Measurements from ENCODE around the gene FUS.

FUS gene

GRCh38 chr16:31134625-31135534 lies 45.1 kb upstream of the FUS start (continued):
- TF ChIP-seq, protein P1, sequence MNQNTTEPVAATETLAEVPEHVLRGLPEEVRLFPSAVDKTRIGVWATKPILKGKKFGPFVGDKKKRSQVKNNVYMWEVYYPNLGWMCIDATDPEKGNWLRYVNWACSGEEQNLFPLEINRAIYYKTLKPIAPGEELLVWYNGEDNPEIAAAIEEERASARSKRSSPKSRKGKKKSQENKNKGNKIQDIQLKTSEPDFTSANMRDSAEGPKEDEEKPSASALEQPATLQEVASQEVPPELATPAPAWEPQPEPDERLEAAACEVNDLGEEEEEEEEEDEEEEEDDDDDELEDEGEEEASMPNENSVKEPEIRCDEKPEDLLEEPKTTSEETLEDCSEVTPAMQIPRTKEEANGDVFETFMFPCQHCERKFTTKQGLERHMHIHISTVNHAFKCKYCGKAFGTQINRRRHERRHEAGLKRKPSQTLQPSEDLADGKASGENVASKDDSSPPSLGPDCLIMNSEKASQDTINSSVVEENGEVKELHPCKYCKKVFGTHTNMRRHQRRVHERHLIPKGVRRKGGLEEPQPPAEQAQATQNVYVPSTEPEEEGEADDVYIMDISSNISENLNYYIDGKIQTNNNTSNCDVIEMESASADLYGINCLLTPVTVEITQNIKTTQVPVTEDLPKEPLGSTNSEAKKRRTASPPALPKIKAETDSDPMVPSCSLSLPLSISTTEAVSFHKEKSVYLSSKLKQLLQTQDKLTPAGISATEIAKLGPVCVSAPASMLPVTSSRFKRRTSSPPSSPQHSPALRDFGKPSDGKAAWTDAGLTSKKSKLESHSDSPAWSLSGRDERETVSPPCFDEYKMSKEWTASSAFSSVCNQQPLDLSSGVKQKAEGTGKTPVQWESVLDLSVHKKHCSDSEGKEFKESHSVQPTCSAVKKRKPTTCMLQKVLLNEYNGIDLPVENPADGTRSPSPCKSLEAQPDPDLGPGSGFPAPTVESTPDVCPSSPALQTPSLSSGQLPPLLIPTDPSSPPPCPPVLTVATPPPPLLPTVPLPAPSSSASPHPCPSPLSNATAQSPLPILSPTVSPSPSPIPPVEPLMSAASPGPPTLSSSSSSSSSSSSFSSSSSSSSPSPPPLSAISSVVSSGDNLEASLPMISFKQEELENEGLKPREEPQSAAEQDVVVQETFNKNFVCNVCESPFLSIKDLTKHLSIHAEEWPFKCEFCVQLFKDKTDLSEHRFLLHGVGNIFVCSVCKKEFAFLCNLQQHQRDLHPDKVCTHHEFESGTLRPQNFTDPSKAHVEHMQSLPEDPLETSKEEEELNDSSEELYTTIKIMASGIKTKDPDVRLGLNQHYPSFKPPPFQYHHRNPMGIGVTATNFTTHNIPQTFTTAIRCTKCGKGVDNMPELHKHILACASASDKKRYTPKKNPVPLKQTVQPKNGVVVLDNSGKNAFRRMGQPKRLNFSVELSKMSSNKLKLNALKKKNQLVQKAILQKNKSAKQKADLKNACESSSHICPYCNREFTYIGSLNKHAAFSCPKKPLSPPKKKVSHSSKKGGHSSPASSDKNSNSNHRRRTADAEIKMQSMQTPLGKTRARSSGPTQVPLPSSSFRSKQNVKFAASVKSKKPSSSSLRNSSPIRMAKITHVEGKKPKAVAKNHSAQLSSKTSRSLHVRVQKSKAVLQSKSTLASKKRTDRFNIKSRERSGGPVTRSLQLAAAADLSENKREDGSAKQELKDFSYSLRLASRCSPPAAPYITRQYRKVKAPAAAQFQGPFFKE (tag by site-specific recombination; IDR thresholded peaks at IDR 0.05; ENCODE audit: borderline replicate concordance): no peak
- TF ChIP-seq BCL6B (tag by site-specific recombination; IDR thresholded peaks at IDR 0.05): peak; percentile 47; the same call in 1 of the 2 replicates
- peak; percentile 94 for TF ChIP-seq ZBTB17 (tag by site-specific recombination; IDR thresholded peaks at IDR 0.05)
- TF ChIP-seq ZNF26 (tag by site-specific recombination; IDR thresholded peaks at IDR 0.05): no peak
- TF ChIP-seq ZNF366 (tag by site-specific recombination; conservative IDR thresholded peaks at IDR 0.05): no peak
- peak; percentile 94 for TF ChIP-seq SCRT2 (tag by site-specific recombination; IDR thresholded peaks at IDR 0.05)
- TF ChIP-seq PRDM10 (tag by site-specific recombination; IDR thresholded peaks at IDR 0.05): peak; percentile 99
- TF ChIP-seq ZBTB20 (tag by site-specific recombination; IDR thresholded peaks at IDR 0.05): peak; percentile 86
- TF ChIP-seq, protein P2, sequence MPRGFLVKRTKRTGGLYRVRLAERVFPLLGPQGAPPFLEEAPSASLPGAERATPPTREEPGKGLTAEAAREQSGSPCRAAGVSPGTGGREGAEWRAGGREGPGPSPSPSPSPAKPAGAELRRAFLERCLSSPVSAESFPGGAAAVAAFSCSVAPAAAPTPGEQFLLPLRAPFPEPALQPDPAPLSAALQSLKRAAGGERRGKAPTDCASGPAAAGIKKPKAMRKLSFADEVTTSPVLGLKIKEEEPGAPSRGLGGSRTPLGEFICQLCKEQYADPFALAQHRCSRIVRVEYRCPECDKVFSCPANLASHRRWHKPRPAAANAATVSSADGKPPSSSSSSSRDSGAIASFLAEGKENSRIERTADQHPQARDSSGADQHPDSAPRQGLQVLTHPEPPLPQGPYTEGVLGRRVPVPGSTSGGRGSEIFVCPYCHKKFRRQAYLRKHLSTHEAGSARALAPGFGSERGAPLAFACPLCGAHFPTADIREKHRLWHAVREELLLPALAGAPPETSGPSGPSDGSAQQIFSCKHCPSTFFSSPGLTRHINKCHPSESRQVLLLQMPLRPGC (tag by site-specific recombination; IDR thresholded peaks at IDR 0.05): peak; percentile 71; the same call in 1 of the 2 replicates
- TF ChIP-seq ZBTB8A (tag by site-specific recombination; IDR thresholded peaks at IDR 0.05): peak; percentile 28; the same call in 1 of the 2 replicates
- TF ChIP-seq ZNF10 (tag by site-specific recombination; IDR thresholded peaks at IDR 0.05): no peak
- peak; percentile 37; the same call in 1 of the 2 replicates for TF ChIP-seq WT1 (tag by site-specific recombination; IDR thresholded peaks at IDR 0.05)
- peak; percentile 75 for TF ChIP-seq ZFHX2 (tag by site-specific recombination; conservative IDR thresholded peaks at IDR 0.05)
- peak; percentile 65; the same call in 1 of the 2 replicates for TF ChIP-seq PATZ1 (tag by site-specific recombination; IDR thresholded peaks at IDR 0.05)
- peak; percentile 48; the same call in 1 of the 2 replicates for TF ChIP-seq ZBTB48 (tag by site-specific recombination; IDR thresholded peaks at IDR 0.05)
- peak; percentile 91 for TF ChIP-seq ZNF600 (tag by site-specific recombination; IDR thresholded peaks at IDR 0.05)

All from HEK293 (cell line).